Parathyroid adenoma (tissue), 2 donors: ENCODE data around the gene FAM120B.

Experiments
- H2AFZ ChIP-seq: fragments of 300-600 bp; sonication (generic); one replicate; pipeline ENCODE4 v1.7.0; 2017; ENCODE audit warnings: antibody characterized with exemption, mild to moderate bottlenecking
- H3K27ac ChIP-seq: fragments of 300-600 bp; sonication (generic); one replicate; pipeline ENCODE4 v1.7.0; 2017
- H3K27me3 ChIP-seq: fragments of 300-600 bp; sonication (generic); one replicate; pipeline ENCODE4 v1.7.0; 2017; ENCODE audit warnings: low read length; ENCODE audit not compliant: control insufficient read depth, insufficient read depth
- H3K36me3 ChIP-seq: fragments of 300-600 bp; sonication (generic); one replicate; pipeline ENCODE4 v1.7.0; 2017; ENCODE audit warnings: low read length; ENCODE audit not compliant: control insufficient read depth, insufficient read depth
- H3K4me1 ChIP-seq: fragments of 300-600 bp; sonication (generic); one replicate; pipeline ENCODE4 v1.7.0; 2017; ENCODE audit warnings: control low read depth
- H3K4me2 ChIP-seq: fragments of 300-600 bp; sonication (generic); one replicate; pipeline ENCODE4 v1.7.0; 2017; ENCODE audit warnings: low read length
- H3K4me3 ChIP-seq: fragments of 300-600 bp; sonication (generic); one replicate; pipeline ENCODE4 v1.7.0; 2017; ENCODE audit warnings: low read depth, low read length
- H3K79me2 ChIP-seq: fragments of 300-600 bp; sonication (generic); one replicate; pipeline ENCODE4 v1.7.0; 2017; ENCODE audit warnings: control low read depth
- H3K9ac ChIP-seq: fragments of 300-600 bp; sonication (generic); one replicate; pipeline ENCODE4 v1.7.0; 2017; ENCODE audit warnings: mild to moderate bottlenecking
- H3K9me3 ChIP-seq: fragments of 300-600 bp; sonication (generic); one replicate; pipeline ENCODE4 v1.7.0; 2017; ENCODE audit warnings: low read length; ENCODE audit not compliant: control insufficient read depth
- TF ChIP-seq, protein P1 (sequence below): fragments of 300-600 bp; sonication (generic); IDR thresholded peaks from one replicate; pipeline ENCODE4 v1.7.0; 2017; ENCODE audit warnings: antibody characterized with exemption, mild to moderate bottlenecking
- donor health status: primary hyperparathyroidism.

Gene FAM120B

DNA sequence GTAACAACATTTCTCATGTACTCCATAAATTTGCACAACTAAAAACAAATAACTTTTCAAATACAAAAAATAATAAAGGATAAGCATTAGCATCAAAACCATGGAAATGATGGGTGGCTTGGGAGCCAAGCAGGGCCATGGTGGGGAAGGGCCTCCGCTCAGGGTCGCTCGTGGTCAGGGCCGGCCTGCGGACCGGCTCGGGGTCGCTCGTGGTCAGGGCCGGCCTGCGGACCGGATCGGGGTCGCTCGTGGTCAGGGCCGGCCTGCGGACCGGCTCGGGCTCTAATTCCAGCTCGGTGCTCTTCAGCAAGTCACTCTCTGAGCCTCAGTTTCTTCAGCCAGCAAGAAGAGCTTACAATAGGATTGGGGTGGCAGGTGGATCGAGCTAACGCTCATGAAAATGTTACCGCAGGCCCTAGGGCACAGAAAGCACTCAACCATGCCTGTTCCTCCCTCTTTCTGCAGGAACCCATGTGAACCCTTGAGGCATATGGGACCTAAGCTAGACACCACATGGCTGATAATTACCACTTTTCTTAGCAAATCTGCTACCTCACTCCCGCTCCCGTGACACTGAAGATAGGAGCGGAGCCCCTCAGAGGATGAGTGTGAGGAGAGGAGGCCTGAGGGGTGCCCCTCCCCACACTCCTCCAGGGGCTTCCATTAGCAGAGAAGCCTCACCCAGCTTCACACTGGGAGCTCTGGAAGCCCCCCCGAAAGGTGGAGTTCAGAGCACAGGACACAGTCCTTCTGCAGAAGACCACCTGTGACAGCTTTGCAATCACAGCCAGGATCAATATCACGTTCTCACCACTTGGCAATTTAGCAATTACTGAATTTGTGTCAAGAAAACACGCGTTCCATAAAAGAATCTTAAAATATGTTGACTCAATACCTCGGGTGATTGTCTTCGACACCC, 143.5 kb downstream of the FAM120B start:
- Histone ChIP-seq H3K27me3 (no peaks in the 10 kb centered on the region), H2AFZ (no peak overlapping the region), H3K4me3 (no peak overlapping the region), H3K27ac (no peak overlapping the region), H3K9ac (no peak overlapping the region), H3K4me2 (no peak overlapping the region), H3K36me3 (no peaks in the 10 kb centered on the region), H3K79me2 (no peaks in the 10 kb centered on the region), H3K9me3 (no peaks in the 10 kb centered on the region), H3K4me1 (no peaks in the 10 kb centered on the region)
- TF ChIP-seq, protein P1, sequence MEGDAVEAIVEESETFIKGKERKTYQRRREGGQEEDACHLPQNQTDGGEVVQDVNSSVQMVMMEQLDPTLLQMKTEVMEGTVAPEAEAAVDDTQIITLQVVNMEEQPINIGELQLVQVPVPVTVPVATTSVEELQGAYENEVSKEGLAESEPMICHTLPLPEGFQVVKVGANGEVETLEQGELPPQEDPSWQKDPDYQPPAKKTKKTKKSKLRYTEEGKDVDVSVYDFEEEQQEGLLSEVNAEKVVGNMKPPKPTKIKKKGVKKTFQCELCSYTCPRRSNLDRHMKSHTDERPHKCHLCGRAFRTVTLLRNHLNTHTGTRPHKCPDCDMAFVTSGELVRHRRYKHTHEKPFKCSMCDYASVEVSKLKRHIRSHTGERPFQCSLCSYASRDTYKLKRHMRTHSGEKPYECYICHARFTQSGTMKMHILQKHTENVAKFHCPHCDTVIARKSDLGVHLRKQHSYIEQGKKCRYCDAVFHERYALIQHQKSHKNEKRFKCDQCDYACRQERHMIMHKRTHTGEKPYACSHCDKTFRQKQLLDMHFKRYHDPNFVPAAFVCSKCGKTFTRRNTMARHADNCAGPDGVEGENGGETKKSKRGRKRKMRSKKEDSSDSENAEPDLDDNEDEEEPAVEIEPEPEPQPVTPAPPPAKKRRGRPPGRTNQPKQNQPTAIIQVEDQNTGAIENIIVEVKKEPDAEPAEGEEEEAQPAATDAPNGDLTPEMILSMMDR, result no peak

DNA sequence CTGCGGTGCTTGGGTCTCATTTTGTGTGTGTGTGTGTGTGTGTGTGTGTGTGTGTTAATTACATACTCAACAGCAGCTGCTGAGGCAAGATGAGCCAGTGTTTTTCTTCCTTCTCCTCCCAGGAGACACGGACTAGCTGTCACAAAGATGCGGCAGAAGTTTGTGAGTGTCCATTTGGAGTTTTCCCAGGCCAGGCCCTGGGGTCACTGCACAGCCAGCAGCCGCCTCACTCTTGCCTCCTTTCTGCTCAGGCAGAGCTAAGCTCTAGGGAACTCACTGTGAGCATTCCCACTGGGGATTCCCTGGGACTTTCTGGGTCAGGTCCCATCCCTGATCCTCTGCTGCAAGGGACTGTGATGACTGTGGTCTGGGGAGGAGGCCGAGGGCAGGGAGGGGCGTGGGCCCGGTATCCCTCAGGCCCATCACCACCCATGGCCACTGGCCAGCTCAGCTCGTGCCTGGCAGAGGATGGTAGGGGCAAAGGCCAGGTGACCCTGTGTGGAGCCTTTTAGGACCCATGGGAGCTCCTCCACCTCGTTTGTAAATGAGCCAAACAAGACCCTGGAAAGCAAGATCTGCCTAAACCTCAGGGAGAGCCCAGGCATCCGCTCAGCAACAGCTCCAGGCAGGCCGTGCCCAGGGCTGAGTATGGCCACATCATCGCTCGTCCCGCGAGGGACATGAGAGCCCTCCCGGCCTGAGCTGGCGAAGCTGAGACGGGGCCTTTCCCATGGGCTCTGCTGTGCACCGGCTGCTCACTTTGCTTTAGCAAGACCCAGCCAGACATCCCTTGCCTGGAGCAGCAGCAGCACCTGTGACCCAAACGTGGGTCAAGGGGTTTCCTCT, 144.6 kb downstream of the FAM120B start:
- TF ChIP-seq, protein P1, result no peak
- H3K9ac ChIP-seq, result no peak overlapping the region
- H3K27me3 ChIP-seq, result no peaks in the 10 kb centered on the region
- no peaks in the 10 kb centered on the region for H3K36me3 ChIP-seq
- no peaks in the 10 kb centered on the region for H3K4me1 ChIP-seq
- H3K4me3 ChIP-seq, result no peak overlapping the region
- no peak overlapping the region for H2AFZ ChIP-seq
- no peak overlapping the region for H3K4me2 ChIP-seq
- H3K79me2 ChIP-seq, result no peaks in the 10 kb centered on the region
- H3K9me3 ChIP-seq, result no peaks in the 10 kb centered on the region
- H3K27ac ChIP-seq, result no peak overlapping the region

DNA sequence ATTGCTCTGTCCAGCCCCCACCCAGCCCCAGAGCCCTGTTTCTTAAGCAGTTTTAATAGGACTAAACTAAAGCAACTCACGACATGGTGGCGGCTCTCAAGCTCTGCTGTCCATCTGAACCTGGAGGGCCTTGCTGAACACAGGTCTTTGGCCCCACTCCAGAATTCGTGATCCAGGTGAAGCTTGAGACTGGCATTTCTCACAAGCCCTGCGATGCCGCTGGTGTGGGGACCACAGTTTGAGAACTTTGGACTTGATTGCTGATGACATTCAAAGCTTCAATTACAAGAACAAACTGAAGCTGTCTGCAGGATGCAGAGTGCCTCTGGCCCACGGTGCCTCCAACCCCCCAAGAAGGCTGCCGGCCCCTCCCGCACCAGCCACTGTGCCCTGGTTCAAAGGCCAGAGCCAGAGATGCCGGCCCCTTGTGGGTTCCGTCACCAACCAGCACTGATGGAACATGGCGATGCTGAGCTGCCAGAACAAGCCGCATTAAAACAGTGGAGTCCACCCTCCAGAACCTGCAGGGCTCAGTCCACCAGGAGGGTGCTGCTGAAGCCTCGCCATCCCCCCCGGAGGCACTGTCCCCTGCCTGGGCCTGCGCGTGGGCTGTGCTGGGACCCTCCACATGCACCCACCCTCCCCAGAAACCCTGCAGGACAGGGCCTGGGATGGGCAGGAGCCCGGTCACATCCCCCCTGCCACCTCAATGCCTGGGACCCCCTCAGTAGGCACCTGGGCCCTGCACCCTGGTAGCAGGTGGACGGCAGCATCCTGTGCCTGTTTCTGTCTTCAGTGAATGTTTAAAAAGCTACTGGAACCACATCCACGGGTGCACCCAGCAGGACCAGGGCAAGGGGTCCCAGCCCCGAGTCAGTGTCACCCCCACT, 145.4 kb downstream of the FAM120B start:
- Histone ChIP-seq H3K4me2 (no peak overlapping the region), H2AFZ (no peak overlapping the region)
- TF ChIP-seq, protein P1, result no peak

DNA sequence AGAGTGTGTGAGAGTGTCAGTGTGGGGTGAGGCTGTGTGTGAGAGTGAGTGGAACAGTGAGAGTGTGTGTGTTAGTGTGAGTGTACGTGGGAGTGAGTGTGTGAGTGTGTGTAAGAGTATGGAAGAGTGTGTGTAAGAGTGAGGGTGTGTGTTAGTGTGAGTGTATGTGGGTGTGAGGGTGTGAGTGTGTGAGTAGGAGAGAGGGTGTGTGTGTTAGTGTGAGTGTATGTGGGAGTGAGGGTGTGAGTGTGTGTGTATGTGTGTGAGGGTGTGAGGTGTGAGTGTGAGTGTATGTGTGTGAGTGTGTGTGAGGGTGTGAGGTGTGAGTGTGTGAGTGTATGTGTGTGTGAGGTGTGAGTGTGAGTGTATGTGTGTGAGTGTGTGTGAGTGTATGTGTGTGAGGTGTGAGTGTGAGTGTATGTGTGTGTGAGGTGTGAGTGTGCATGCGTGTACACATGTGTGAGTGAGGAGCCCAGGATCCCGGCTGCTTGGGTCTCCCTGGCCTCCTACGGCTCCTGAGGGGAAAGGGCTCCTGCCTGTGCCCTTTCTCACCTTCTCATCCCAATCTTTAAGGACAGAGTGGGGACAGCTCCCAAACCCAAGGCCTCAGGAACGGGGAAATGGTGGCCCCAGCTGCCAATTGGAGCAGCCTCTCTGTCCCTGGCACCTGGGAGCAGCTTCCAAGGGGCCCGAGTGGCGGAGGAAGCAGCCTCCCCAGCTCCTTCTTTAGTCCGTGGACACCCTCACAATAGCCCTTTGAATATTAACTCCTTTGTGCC, 146.4 kb downstream of the FAM120B start:
- Histone ChIP-seq H3K4me3 (no peak overlapping the region), H3K4me2 (no peak overlapping the region), H2AFZ (no peak overlapping the region), H3K27me3 (no peaks in the 10 kb centered on the region), H3K9me3 (no peaks in the 10 kb centered on the region), H3K79me2 (no peaks in the 10 kb centered on the region), H3K9ac (no peak overlapping the region), H3K27ac (no peak overlapping the region), H3K4me1 (no peaks in the 10 kb centered on the region), H3K36me3 (no peaks in the 10 kb centered on the region)
- TF ChIP-seq, protein P1, result no peak

More for the DNA sequence above, 145.4 kb downstream of the FAM120B start:
- no peaks in the 10 kb centered on the region for H3K4me1 ChIP-seq
- no peaks in the 10 kb centered on the region for H3K9me3 ChIP-seq
- no peak overlapping the region for H3K27ac ChIP-seq
- H3K9ac ChIP-seq, result no peak overlapping the region
- H3K36me3 ChIP-seq, result no peaks in the 10 kb centered on the region
- H3K27me3 ChIP-seq, result no peaks in the 10 kb centered on the region
- H3K79me2 ChIP-seq, result no peaks in the 10 kb centered on the region
- no peak overlapping the region for H3K4me3 ChIP-seq
